Measurements from ENCODE around the gene WBP1. TPM values are rescaled to one million over a fixed set of nuclear protein-coding genes. Genes with fewer than 3 reads are reported as not detected.

WBP1 gene
- total and polyA plus RNA-seq, 10 of the 15 experiments (the other 5 are each of a cell fraction or from before 2014, with no cell fraction given) = 4.2 to 76.8 (median 43.8) TPM

- in situ Hi-C loops (cut with MboI) (no loop called here), intact Hi-C loops (cut with micrococcal nuclease; ENCODE audit: unreplicated experiment) (loop anchor here (2.0 kb wide), 1 partner anchor 35 kb away; the partner anchor contains the start of gene INO80B)
- peak overlapping the region; percentile 83 for H3K4me2 ChIP-seq (ENCODE audit: control insufficient read depth, insufficient read depth)
- no peaks in the 10 kb centered on the region for H3K27me3 ChIP-seq (replicated peaks in 1 of 2; ENCODE audit: control insufficient read depth in 2 of 2, insufficient read depth in 2 of 2, low read length in 1 of 2)
- ATAC-seq (no peak), DNase-seq (ENCODE audit: low read depth, low spot score) (no peak), FAIRE-seq (no peak)
- BruUV-seq (replicated peaks) = no TSS peak
- no peak overlapping the region for H2AFZ ChIP-seq (ENCODE audit: control insufficient read depth, low read depth, low read length)
- H3K9me3 ChIP-seq (replicated peaks; ENCODE audit: control insufficient read depth, insufficient read depth, low read length) = no peaks in the 10 kb centered on the region
- H3K36me3 ChIP-seq (ENCODE audit: control insufficient read depth in 2 of 2, insufficient read depth in 2 of 2, low read length in 1 of 2) = peaks cover 0 to 6% of the 10 kb centered on the region in 2 experiments; a peak in 1 of 4 replicates
- ChIA-PET SMC1A (ENCODE audit: uncharacterized antibody, unreplicated experiment) (interaction anchor here (1.1 to 3.0 kb wide), 3 partner anchors 14 to 131 kb away, joined by 3 to 24 read pairs (median 14); partner anchors contain the start of genes INO80B and WBP1), POLR2A (interaction anchor here (0.8 to 1.9 kb wide), 4 partner anchors 14 to 38 kb away, joined by 3 to 21 read pairs (median 6); partner anchors contain the start of genes INO80B and WBP1), CTCF (interaction anchor here (0.8 to 1.2 kb wide), 4 partner anchors 25 to 171 kb away, joined by 3 to 6 read pairs (median 5); partner anchors contain the start of gene INO80B), RAD21 (ENCODE audit: unreplicated experiment) (interaction anchor here (1.9 to 2.4 kb wide), 2 partner anchors 36 to 38 kb away, joined by 9 to 11 read pairs; partner anchors contain the start of genes INO80B and WBP1)
- TF ChIP-seq ZBTB4 (CRISPR knock-in tag; IDR thresholded peaks at IDR 0.05) (no peak), IRF5 (IDR thresholded peaks at IDR 0.05; ENCODE audit: borderline replicate concordance) (no peak), NR2C1 (IDR thresholded peaks at IDR 0.05) (no peak), EP300 (IDR thresholded peaks at IDR 0.05; ENCODE audit: borderline replicate concordance in 1 of 2, control insufficient read depth in 1 of 2, low read depth in 2 of 2, low read length in 2 of 2) (no peak), CBX5 (IDR thresholded peaks at IDR 0.05; ENCODE audit: low read depth) (no peak), NFYB (IDR thresholded peaks at IDR 0.05; ENCODE audit: insufficient read depth, low read depth, low read length) (no peak), TBL1XR1 (IDR thresholded peaks at IDR 0.05; ENCODE audit: low read depth, low read length) (no peak), FOXM1 (IDR thresholded peaks at IDR 0.05; ENCODE audit: low read depth, low read length) (no peak), ZBED1 (IDR thresholded peaks at IDR 0.05; ENCODE audit: borderline replicate concordance) (no peak), MTA2 (IDR thresholded peaks at IDR 0.05; ENCODE audit: low read depth) (no peak)
- TF ChIP-seq, protein P1, sequence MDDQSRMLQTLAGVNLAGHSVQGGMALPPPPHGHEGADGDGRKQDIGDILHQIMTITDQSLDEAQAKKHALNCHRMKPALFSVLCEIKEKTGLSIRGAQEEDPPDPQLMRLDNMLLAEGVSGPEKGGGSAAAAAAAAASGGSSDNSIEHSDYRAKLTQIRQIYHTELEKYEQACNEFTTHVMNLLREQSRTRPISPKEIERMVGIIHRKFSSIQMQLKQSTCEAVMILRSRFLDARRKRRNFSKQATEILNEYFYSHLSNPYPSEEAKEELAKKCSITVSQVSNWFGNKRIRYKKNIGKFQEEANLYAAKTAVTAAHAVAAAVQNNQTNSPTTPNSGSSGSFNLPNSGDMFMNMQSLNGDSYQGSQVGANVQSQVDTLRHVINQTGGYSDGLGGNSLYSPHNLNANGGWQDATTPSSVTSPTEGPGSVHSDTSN (IDR thresholded peaks at IDR 0.05; ENCODE audit: insufficient replicate concordance, low read depth, low read length) = no peak
- TF ChIP-seq, protein P2, sequence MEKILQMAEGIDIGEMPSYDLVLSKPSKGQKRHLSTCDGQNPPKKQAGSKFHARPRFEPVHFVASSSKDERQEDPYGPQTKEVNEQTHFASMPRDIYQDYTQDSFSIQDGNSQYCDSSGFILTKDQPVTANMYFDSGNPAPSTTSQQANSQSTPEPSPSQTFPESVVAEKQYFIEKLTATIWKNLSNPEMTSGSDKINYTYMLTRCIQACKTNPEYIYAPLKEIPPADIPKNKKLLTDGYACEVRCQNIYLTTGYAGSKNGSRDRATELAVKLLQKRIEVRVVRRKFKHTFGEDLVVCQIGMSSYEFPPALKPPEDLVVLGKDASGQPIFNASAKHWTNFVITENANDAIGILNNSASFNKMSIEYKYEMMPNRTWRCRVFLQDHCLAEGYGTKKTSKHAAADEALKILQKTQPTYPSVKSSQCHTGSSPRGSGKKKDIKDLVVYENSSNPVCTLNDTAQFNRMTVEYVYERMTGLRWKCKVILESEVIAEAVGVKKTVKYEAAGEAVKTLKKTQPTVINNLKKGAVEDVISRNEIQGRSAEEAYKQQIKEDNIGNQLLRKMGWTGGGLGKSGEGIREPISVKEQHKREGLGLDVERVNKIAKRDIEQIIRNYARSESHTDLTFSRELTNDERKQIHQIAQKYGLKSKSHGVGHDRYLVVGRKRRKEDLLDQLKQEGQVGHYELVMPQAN (conservative IDR thresholded peaks at IDR 0.05) = no peak
- H3K9ac ChIP-seq (ENCODE audit: control insufficient read depth, insufficient read depth, low read length) = peak overlapping the region; percentile 20; the same call in 1 of the 2 replicates
- WGBS (ENCODE audit: insufficient coverage, insufficient replicate concordance, low lambda C conversion rate, missing lambda C conversion rate) = 97% methylated on average over 2 of the region's 2 CpGs
- H3K4me3 ChIP-seq = peak overlapping the region; percentile 33
- H3K4me1 ChIP-seq (ENCODE audit: control insufficient read depth, insufficient read depth, low read length) = peaks cover 35% of the 10 kb centered on the region
- peak overlapping the region; percentile 80; the same call in 1 of the 2 replicates for H3K27ac ChIP-seq (ENCODE audit: control insufficient read depth, insufficient read depth)
- no peaks in the 10 kb centered on the region for H4K20me1 ChIP-seq (ENCODE audit: control insufficient read depth, insufficient read depth)
- H3K79me2 ChIP-seq (ENCODE audit: control insufficient read depth, insufficient read depth, low read length) = peaks cover 9% of the 10 kb centered on the region
Measured at GRCh38 chr2:74420006-74420405, 38.2 kb upstream of the WBP1 start.
